Omental fat pad (tissue), 4 donors: ENCODE measurements around the gene WFIKKN2. TPM values are rescaled to one million over a fixed set of nuclear protein-coding genes. Genes with fewer than 3 reads are reported as not detected.
"Not testable (repeated sequence)": the region's sequence is repeated elsewhere in the genome, so short reads cannot be mapped to it uniquely, and the experiment has no call there.

Source experiments
- ATAC-seq: fragments of 150-250 bp; one replicate; pipeline ENCODE4 v1.9.1; 2016; ENCODE audit warnings: mild to moderate bottlenecking, moderate library complexity; ENCODE audit not compliant: low FRiP score
- DNase-seq: peaks from one replicate; pipeline ENCODE4 v3.0.0-alpha.2; 2019; ENCODE audit warnings: low spot score
- CTCF ChIP-seq, 3 donors: fragments of 450-650 bp; IDR thresholded peaks; one replicate each; pipeline ENCODE4 v1.5.1; 2016 to 2017; ENCODE audit warnings: antibody characterized with exemption in 3 of 3, mild to moderate bottlenecking in 3 of 3, moderate library complexity in 2 of 3
- total RNA-seq, 4 donors: library from RNA; depleted of rRNA; stranded (reverse); fragments of >200 nt; gene quantifications; one replicate each; pipeline ENCODE4 v1.1.0, GENCODE V29; 2016

WFIKKN2 gene
- total RNA-seq, 4 donors from 2014 or later: 0.09 to 0.24 TPM; not detected in 2

GRCh38 chr17:50856431-50856830, 21.0 kb downstream of the WFIKKN2 start:
- DNase-seq: no peak
- no peak for ATAC-seq
- TF ChIP-seq CTCF (IDR thresholded peaks at IDR 0.05): no peak

- TF ChIP-seq CTCF (IDR thresholded peaks at IDR 0.05): no peak
- ATAC-seq: no peak
- no peak for DNase-seq
Observed at GRCh38 chr17:50858486-50859225, 23.3 kb downstream of the WFIKKN2 start.

GRCh38 chr17:50859727-50860126, 24.3 kb downstream of the WFIKKN2 start:
- ATAC-seq, DNase-seq: not testable (repeated sequence)

- DNase-seq: no peak
- TF ChIP-seq CTCF (IDR thresholded peaks at IDR 0.05): no peak
Observed at GRCh38 chr17:50861334-50861676, 25.9 kb downstream of the WFIKKN2 start.

GRCh38 chr17:50861822-50862528, 26.6 kb downstream of the WFIKKN2 start:
- TF ChIP-seq CTCF (IDR thresholded peaks at IDR 0.05): no peak
- DNase-seq (no peak), ATAC-seq (no peak)

More at GRCh38 chr17:50861334-50861676, 25.9 kb downstream of the WFIKKN2 start:
- no peak for ATAC-seq

- DNase-seq (no peak), ATAC-seq (no peak)
- TF ChIP-seq CTCF (IDR thresholded peaks at IDR 0.05): peak in 1 of 3 donors; percentile 18
Observed at GRCh38 chr17:50863221-50863843, 27.9 kb downstream of the WFIKKN2 start.

- ATAC-seq (no peak), DNase-seq (no peak)
- no peak for TF ChIP-seq CTCF (IDR thresholded peaks at IDR 0.05)
Observed at GRCh38 chr17:50863931-50864330, 28.5 kb downstream of the WFIKKN2 start.
